Measurements from ENCODE around the gene KLHL14. TPM values are rescaled to one million over a fixed set of nuclear protein-coding genes. Genes with fewer than 3 reads are reported as not detected.

KLHL14 gene
- total and polyA plus RNA-seq, 3 experiments from 2014 or later = not detected

GRCh38 chr18:32775628-32776027, 2.8 kb upstream of the KLHL14 start:
- H3K4me3 ChIP-seq (ENCODE audit: low read length) = no peak overlapping the region
- no peak overlapping the region for H3K27ac Mint-ChIP-seq
- H3K4me1 ChIP-seq (ENCODE audit: insufficient read depth, low read length) = no peaks in the 10 kb centered on the region
- H3K9me3 ChIP-seq (ENCODE audit: low read length) = no peaks in the 10 kb centered on the region
- peaks cover 5% of the 10 kb centered on the region for H3K27me3 ChIP-seq (ENCODE audit: insufficient read depth, low read length, poor library complexity, severe bottlenecking)
- peaks cover 2 to 20% (median 4%) of the 10 kb centered on the region in 3 donors for H3K4me1 Mint-ChIP-seq
- H3K9me3 Mint-ChIP-seq = peaks cover 0 to 9% (median 0%) of the 10 kb centered on the region in 5 donors
- peaks cover 0 to 4% (median 0%) of the 10 kb centered on the region in 3 donors for H3K36me3 Mint-ChIP-seq
- no peak overlapping the region for H3K27ac ChIP-seq (ENCODE audit: low read depth, low read length)
- ChIA-PET CTCF (no interaction called here), POLR2A (no interaction called here)
- peaks cover 13 to 39% of the 10 kb centered on the region in 2 donors for H3K27me3 Mint-ChIP-seq
- H3K4me3 Mint-ChIP-seq = no peak overlapping the region
- DNase-seq = no peak
- no peaks in the 10 kb centered on the region for H3K36me3 ChIP-seq (ENCODE audit: insufficient read depth, low read length)

DNA sequence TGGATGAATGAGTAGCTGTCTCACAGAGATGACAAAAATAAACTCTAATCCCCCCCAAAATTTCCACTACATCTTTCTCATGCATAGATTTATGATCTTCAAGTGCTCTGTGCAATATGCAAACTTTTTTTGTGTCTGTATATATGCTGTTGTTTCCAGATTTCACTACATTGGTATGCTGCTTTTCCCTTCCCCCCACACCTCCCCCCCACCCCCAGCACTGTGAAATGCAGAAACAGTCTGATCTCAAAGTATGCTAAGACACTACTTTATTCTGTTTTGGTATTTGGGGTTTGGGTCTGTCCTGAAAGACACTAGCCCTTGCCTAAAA, 524 bp upstream of the KLHL14 start:
- H3K36me3 ChIP-seq (ENCODE audit: insufficient read depth, low read length) = no peaks in the 10 kb centered on the region
- POLR2A ChIA-PET = no interaction called here
- no peak overlapping the region for H3K4me3 ChIP-seq (ENCODE audit: low read length)
- H3K9me3 Mint-ChIP-seq = peaks cover 0 to 9% (median 0%) of the 10 kb centered on the region in 5 donors
- CTCF ChIA-PET = no interaction called here
- H3K36me3 Mint-ChIP-seq = peaks cover 0 to 8% (median 0%) of the 10 kb centered on the region in 3 donors
- peaks cover 5% of the 10 kb centered on the region for H3K27me3 ChIP-seq (ENCODE audit: insufficient read depth, low read length, poor library complexity, severe bottlenecking)
- H3K4me1 ChIP-seq (ENCODE audit: insufficient read depth, low read length) = no peaks in the 10 kb centered on the region
- no peak overlapping the region for H3K4me3 Mint-ChIP-seq
- H3K27ac ChIP-seq (ENCODE audit: low read depth, low read length) = no peak overlapping the region
- H3K27ac Mint-ChIP-seq = no peak overlapping the region
- H3K4me1 Mint-ChIP-seq = peaks cover 2 to 28% (median 4%) of the 10 kb centered on the region in 3 donors
- DNase-seq = no peak
- H3K27me3 Mint-ChIP-seq = peaks cover 27 to 57% of the 10 kb centered on the region in 2 donors
- no peaks in the 10 kb centered on the region for H3K9me3 ChIP-seq (ENCODE audit: low read length)

DNA sequence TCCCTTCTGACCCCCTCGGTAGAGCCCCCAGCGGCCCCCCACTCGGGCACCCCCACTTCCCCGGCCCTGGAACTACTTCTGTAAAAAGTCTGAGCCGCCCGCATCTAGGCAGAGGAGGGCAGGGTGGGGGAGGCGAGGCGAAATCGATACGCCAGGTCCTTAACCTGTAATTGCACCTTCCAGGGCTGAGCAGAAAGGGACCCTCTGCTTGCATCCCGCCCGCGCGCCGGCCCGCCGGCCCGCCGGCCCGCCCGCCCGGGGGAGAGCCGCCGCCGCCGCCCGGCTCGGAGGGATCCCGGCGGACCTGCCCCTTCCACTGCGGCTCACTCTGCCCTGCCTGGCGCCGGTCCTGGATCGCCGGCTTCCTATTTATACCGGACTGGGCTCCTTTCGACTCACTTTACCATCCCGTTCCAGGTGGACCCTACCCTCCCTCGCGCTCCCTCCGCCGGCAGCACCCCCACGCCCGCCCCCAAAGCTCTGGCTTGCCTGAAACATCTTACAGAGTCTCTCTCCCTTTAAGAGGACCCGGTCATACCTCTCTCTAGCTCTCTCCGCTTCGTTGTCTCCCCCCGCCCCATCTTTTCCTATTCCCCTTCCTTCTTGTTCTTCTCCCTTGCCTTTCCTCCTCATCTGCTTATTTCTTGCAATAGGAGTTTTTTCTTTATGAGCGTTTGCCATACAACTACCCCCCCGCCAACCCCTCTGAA, 797 bp downstream of the KLHL14 start:
- peak overlapping the region in 2 of 8 donors; percentile 29 to 56 for H3K27ac Mint-ChIP-seq
- H3K27me3 ChIP-seq (ENCODE audit: insufficient read depth, low read length, poor library complexity, severe bottlenecking) = peaks cover 5% of the 10 kb centered on the region
- ChIA-PET POLR2A (no interaction called here), CTCF (no interaction called here)
- H3K36me3 ChIP-seq (ENCODE audit: insufficient read depth, low read length) = no peaks in the 10 kb centered on the region
- H3K4me3 Mint-ChIP-seq = peak overlapping the region in 6 of 7 donors; percentile 13 to 73 (median 50)
- peaks cover 27 to 62% of the 10 kb centered on the region in 2 donors for H3K27me3 Mint-ChIP-seq
- H3K9me3 Mint-ChIP-seq = peaks cover 0 to 9% (median 0%) of the 10 kb centered on the region in 5 donors
- H3K27ac ChIP-seq (ENCODE audit: low read depth, low read length) = no peak overlapping the region
- no peak for DNase-seq
- H3K9me3 ChIP-seq (ENCODE audit: low read length) = no peaks in the 10 kb centered on the region
- H3K4me3 ChIP-seq (ENCODE audit: low read length) = no peak overlapping the region
- no peaks in the 10 kb centered on the region for H3K4me1 ChIP-seq (ENCODE audit: insufficient read depth, low read length)
- peaks cover 2 to 28% (median 4%) of the 10 kb centered on the region in 3 donors for H3K4me1 Mint-ChIP-seq
- peaks cover 0 to 8% (median 0%) of the 10 kb centered on the region in 3 donors for H3K36me3 Mint-ChIP-seq

- no peak overlapping the region for H3K27ac ChIP-seq (ENCODE audit: low read depth, low read length)
- CTCF ChIA-PET = no interaction called here
- H3K36me3 Mint-ChIP-seq = peaks cover 0 to 8% (median 0%) of the 10 kb centered on the region in 3 donors
These were observed 1.6 kb downstream of the KLHL14 start for GRCh38 chr18:32771169-32771751.

DNA sequence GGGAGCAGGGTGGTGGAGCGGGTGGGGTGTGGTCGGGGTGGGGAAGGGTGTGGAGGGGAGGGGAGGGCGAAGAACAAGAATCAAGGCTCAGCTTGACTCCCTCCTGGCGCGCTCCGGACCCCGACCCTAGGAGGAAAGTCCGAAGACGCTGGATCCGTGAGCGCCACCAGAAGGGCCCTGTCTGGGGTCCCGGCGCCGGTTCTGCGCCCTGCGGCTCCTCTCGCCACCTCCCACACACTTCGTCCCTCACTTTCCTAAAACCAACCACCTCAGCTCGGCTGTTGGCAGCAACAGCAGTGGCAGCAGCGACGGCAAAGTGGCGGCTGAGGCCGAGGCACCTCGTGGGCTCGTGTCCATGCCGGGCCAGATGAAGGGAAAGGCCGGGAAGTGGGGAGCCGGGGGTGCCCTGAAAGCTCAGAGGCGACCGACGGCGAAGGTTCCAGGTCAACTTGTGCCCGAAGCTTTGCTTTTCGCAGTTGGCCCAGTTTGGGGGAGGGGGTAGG, 2.1 kb downstream of the KLHL14 start:
- Mint-ChIP-seq H3K4me3 (peak overlapping the region in 3 of 7 donors; percentile 30 to 75 (median 60)), H3K27ac (no peak overlapping the region), H3K36me3 (peaks cover 0 to 8% (median 0%) of the 10 kb centered on the region in 3 donors), H3K27me3 (peaks cover 27 to 62% of the 10 kb centered on the region in 2 donors), H3K9me3 (peaks cover 0 to 9% (median 0%) of the 10 kb centered on the region in 5 donors), H3K4me1 (peaks cover 2 to 28% (median 4%) of the 10 kb centered on the region in 3 donors)
- CTCF ChIA-PET = no interaction called here
- Histone ChIP-seq H3K4me3 (ENCODE audit: low read length) (no peak overlapping the region), H3K9me3 (ENCODE audit: low read length) (no peaks in the 10 kb centered on the region), H3K27ac (ENCODE audit: low read depth, low read length) (no peak overlapping the region), H3K27me3 (ENCODE audit: insufficient read depth, low read length, poor library complexity, severe bottlenecking) (peaks cover 5% of the 10 kb centered on the region), H3K4me1 (ENCODE audit: insufficient read depth, low read length) (no peaks in the 10 kb centered on the region), H3K36me3 (ENCODE audit: insufficient read depth, low read length) (no peaks in the 10 kb centered on the region)
- POLR2A ChIA-PET = no interaction called here
- no peak for DNase-seq

More at GRCh38 chr18:32771169-32771751, 1.6 kb downstream of the KLHL14 start:
- no peak for DNase-seq
- peaks cover 2 to 28% (median 4%) of the 10 kb centered on the region in 3 donors for H3K4me1 Mint-ChIP-seq
- H3K9me3 Mint-ChIP-seq = peaks cover 0 to 9% (median 0%) of the 10 kb centered on the region in 5 donors
- H3K27me3 Mint-ChIP-seq = peaks cover 27 to 66% of the 10 kb centered on the region in 2 donors
- H3K27ac Mint-ChIP-seq = no peak overlapping the region
- Histone ChIP-seq H3K27me3 (ENCODE audit: insufficient read depth, low read length, poor library complexity, severe bottlenecking) (peaks cover 5% of the 10 kb centered on the region), H3K9me3 (ENCODE audit: low read length) (no peaks in the 10 kb centered on the region), H3K4me1 (ENCODE audit: insufficient read depth, low read length) (no peaks in the 10 kb centered on the region), H3K36me3 (ENCODE audit: insufficient read depth, low read length) (no peaks in the 10 kb centered on the region), H3K4me3 (ENCODE audit: low read length) (no peak overlapping the region)
- POLR2A ChIA-PET = no interaction called here
- H3K4me3 Mint-ChIP-seq = peak overlapping the region in 6 of 7 donors; percentile 29 to 75 (median 36)

- Histone ChIP-seq H3K4me3 (ENCODE audit: low read length) (no peak overlapping the region), H3K9me3 (ENCODE audit: low read length) (no peaks in the 10 kb centered on the region), H3K27ac (ENCODE audit: low read depth, low read length) (no peak overlapping the region), H3K4me1 (ENCODE audit: insufficient read depth, low read length) (no peaks in the 10 kb centered on the region), H3K36me3 (ENCODE audit: insufficient read depth, low read length) (no peaks in the 10 kb centered on the region), H3K27me3 (ENCODE audit: insufficient read depth, low read length, poor library complexity, severe bottlenecking) (peaks cover 5% of the 10 kb centered on the region)
- DNase-seq = no peak
- Mint-ChIP-seq H3K9me3 (peaks cover 0 to 9% (median 0%) of the 10 kb centered on the region in 5 donors), H3K4me3 (peak overlapping the region in 3 of 7 donors; percentile 11 to 55 (median 20)), H3K4me1 (peaks cover 2 to 28% (median 4%) of the 10 kb centered on the region in 3 donors), H3K36me3 (peaks cover 0 to 8% (median 0%) of the 10 kb centered on the region in 3 donors), H3K27me3 (peaks cover 27 to 59% of the 10 kb centered on the region in 2 donors), H3K27ac (no peak overlapping the region)
- ChIA-PET CTCF (interaction anchor here (0.8 kb wide), 1 partner anchor 10 kb away, joined by 3 read pairs; no protein-coding TSS in a partner anchor), POLR2A (no interaction called here)
These were observed 2.7 kb downstream of the KLHL14 start for GRCh38 chr18:32770054-32770665.

- CTCF ChIA-PET = interaction anchor here (0.8 kb wide), 1 partner anchor 9 kb away, joined by 3 read pairs; no protein-coding TSS in a partner anchor
- H3K27me3 Mint-ChIP-seq = peaks cover 27 to 57% of the 10 kb centered on the region in 2 donors
These were observed 3.2 kb downstream of the KLHL14 start for GRCh38 chr18:32769586-32770053.

More at GRCh38 chr18:32769586-32770053, 3.2 kb downstream of the KLHL14 start:
- no peak for DNase-seq
- no peak overlapping the region for H3K4me3 ChIP-seq (ENCODE audit: low read length)
- Mint-ChIP-seq H3K4me1 (peaks cover 2 to 28% (median 4%) of the 10 kb centered on the region in 3 donors), H3K4me3 (peak overlapping the region in 4 of 7 donors; percentile 11 to 72 (median 38)), H3K36me3 (peaks cover 0 to 8% (median 0%) of the 10 kb centered on the region in 3 donors), H3K9me3 (peaks cover 0 to 8% (median 0%) of the 10 kb centered on the region in 5 donors), H3K27ac (no peak overlapping the region)
- no peaks in the 10 kb centered on the region for H3K9me3 ChIP-seq (ENCODE audit: low read length)
- H3K27ac ChIP-seq (ENCODE audit: low read depth, low read length) = no peak overlapping the region
- H3K4me1 ChIP-seq (ENCODE audit: insufficient read depth, low read length) = no peaks in the 10 kb centered on the region
- peaks cover 5% of the 10 kb centered on the region for H3K27me3 ChIP-seq (ENCODE audit: insufficient read depth, low read length, poor library complexity, severe bottlenecking)
- POLR2A ChIA-PET = no interaction called here
- H3K36me3 ChIP-seq (ENCODE audit: insufficient read depth, low read length) = no peaks in the 10 kb centered on the region
